Activated B cell treated with CpG ODN at 0.5 μM for 24 hours (primary cell): ENCODE data around the gene SCN9A. TPM values are rescaled to one million over a fixed set of nuclear protein-coding genes. Genes with fewer than 3 reads are reported as not detected.

ENCODE experiments used
- ATAC-seq: fragments of 200-7000 bp; cut with Tn5 transposase; one replicate; pipeline ENCODE4 v1.10.0; 2021; ENCODE audit warnings: low read depth, mild to moderate bottlenecking, moderate library complexity
- CTCF ChIA-PET: fragments of 350-600 bp; sonication (Branson Sonifier 250); formaldehyde crosslinking; loops from one replicate; lab custom pipeline; 2021; ENCODE audit warnings: antibody characterized with exemption; lab: Charles Lee
- POLR2A ChIA-PET: fragments of 350-600 bp; sonication (Branson Sonifier 250); formaldehyde crosslinking; loops from one replicate; lab custom pipeline; 2021; ENCODE audit warnings: antibody characterized with exemption; lab: Charles Lee
- DNase-seq: peaks from one replicate; pipeline ENCODE4 v3.0.0; 2022
- H3K27ac Mint-ChIP-seq: one replicate; pipeline ENCODE4 v1.8.0; 2020; ENCODE audit warnings: mixed read lengths
- H3K27me3 Mint-ChIP-seq: one replicate; pipeline ENCODE4 v1.8.0; 2021; ENCODE audit warnings: mixed read lengths
- H3K36me3 Mint-ChIP-seq: one replicate; pipeline ENCODE4 v1.8.0; 2021; ENCODE audit warnings: low read depth, mixed read lengths
- H3K4me1 Mint-ChIP-seq: one replicate; pipeline ENCODE4 v1.8.0; 2021; ENCODE audit warnings: mixed read lengths
- H3K4me3 Mint-ChIP-seq: one replicate; pipeline ENCODE4 v1.8.0; 2020; ENCODE audit warnings: mild to moderate bottlenecking, mixed read lengths
- H3K9me3 Mint-ChIP-seq: one replicate; pipeline ENCODE4 v1.8.0; 2020; ENCODE audit warnings: mixed read lengths
- intact Hi-C: fragments of 100-400 bp; cut with micrococcal nuclease; formaldehyde crosslinking; loops from one replicate; pipeline ENCODE4 v1.15.1; 2024
- total RNA-seq: library from RNA; stranded (reverse); gene quantifications from 2 replicates; pipeline ENCODE4 v1.2.3, GENCODE V29; 2022
- TF ChIP-seq, protein P1 (sequence below): fragments of 200-600 bp; IDR thresholded peaks from one replicate; pipeline ENCODE4 v1.8.0; 2022; ENCODE audit warnings: antibody characterized with exemption, mild to moderate bottlenecking

SCN9A gene
- total RNA-seq, 1 donor from 2014 or later: not detected

DNA sequence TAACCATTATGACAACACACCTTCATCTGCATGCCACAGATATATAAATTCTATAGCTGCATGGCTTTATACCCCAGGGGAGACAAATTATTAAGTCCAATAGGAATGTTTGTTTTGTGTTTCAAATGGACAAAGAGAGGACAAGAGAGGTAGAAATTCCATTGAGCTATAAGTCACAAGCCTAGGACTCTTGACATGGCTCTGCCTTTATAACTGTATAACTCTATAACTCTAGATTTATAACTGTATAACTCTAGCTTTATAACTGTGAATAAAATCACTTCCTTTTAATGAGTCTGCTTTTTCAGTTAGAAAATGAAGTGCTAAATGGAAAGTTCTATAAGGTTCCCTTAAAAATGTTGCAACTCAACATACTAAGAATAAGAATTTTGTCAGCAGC is 106.4 kb downstream of the SCN9A start:
- POLR2A ChIA-PET: no interaction called here
- Mint-ChIP-seq H3K27me3 (no peaks in the 10 kb centered on the region), H3K4me1 (no peaks in the 10 kb centered on the region), H3K27ac (no peak overlapping the region), H3K36me3 (no peaks in the 10 kb centered on the region), H3K4me3 (no peak overlapping the region), H3K9me3 (no peaks in the 10 kb centered on the region)
- intact Hi-C loops: no loop called here
- CTCF ChIA-PET: no interaction called here
- ATAC-seq: no peak
- DNase-seq: no peak
- TF ChIP-seq, protein P1, sequence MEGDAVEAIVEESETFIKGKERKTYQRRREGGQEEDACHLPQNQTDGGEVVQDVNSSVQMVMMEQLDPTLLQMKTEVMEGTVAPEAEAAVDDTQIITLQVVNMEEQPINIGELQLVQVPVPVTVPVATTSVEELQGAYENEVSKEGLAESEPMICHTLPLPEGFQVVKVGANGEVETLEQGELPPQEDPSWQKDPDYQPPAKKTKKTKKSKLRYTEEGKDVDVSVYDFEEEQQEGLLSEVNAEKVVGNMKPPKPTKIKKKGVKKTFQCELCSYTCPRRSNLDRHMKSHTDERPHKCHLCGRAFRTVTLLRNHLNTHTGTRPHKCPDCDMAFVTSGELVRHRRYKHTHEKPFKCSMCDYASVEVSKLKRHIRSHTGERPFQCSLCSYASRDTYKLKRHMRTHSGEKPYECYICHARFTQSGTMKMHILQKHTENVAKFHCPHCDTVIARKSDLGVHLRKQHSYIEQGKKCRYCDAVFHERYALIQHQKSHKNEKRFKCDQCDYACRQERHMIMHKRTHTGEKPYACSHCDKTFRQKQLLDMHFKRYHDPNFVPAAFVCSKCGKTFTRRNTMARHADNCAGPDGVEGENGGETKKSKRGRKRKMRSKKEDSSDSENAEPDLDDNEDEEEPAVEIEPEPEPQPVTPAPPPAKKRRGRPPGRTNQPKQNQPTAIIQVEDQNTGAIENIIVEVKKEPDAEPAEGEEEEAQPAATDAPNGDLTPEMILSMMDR: no peak

DNA sequence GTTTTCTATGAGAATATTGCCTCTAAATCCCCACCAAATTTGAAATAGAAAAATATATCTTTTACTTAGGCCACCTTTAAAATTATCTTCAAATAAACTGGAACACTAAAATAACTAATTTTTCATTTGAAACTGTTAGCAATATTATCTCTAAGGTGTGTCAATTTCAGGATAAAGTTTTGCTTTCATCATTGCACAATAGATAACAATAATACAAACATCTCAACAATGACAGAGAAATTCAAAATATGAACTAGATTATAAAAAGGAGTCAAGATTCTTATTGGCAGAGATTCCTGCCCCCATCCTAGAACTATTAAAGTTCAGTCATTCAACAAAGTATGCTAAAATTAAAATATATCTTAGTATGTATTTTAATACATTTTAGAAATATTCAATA is 117.9 kb downstream of the SCN9A start:
- Mint-ChIP-seq H3K36me3 (no peaks in the 10 kb centered on the region), H3K27me3 (no peaks in the 10 kb centered on the region), H3K27ac (no peak overlapping the region), H3K4me3 (no peak overlapping the region), H3K4me1 (no peaks in the 10 kb centered on the region), H3K9me3 (no peaks in the 10 kb centered on the region)
- DNase-seq (no peak), ATAC-seq (no peak)
- intact Hi-C loops: no loop called here
- TF ChIP-seq, protein P1: no peak
- ChIA-PET CTCF (no interaction called here), POLR2A (no interaction called here)

DNA sequence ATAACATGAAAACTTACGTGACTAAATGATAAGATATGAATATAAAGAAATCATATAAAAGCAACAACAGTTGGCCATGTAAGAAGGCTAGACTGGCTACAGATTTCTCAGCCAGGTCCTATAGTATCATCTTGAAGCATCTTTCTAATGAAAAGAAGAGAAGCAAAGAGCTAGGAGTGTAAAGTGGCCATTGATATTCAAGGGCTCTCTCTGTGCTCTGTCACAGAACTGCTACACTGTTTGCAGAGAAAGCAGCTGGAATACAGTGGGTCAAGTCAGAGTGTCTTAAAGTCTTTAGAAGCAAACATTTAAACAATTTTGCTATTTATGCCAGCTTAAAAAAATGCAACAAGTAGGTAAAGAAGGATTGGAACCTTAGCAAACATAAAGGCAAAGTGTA is 118.8 kb downstream of the SCN9A start:
- DNase-seq (no peak), ATAC-seq (no peak)
- Mint-ChIP-seq H3K9me3 (peaks cover 2% of the 10 kb centered on the region), H3K27me3 (no peaks in the 10 kb centered on the region), H3K4me1 (no peaks in the 10 kb centered on the region), H3K36me3 (no peaks in the 10 kb centered on the region), H3K4me3 (no peak overlapping the region), H3K27ac (no peak overlapping the region)
- TF ChIP-seq, protein P1: no peak
- POLR2A ChIA-PET: no interaction called here
- intact Hi-C loops: no loop called here
- CTCF ChIA-PET: no interaction called here

DNA sequence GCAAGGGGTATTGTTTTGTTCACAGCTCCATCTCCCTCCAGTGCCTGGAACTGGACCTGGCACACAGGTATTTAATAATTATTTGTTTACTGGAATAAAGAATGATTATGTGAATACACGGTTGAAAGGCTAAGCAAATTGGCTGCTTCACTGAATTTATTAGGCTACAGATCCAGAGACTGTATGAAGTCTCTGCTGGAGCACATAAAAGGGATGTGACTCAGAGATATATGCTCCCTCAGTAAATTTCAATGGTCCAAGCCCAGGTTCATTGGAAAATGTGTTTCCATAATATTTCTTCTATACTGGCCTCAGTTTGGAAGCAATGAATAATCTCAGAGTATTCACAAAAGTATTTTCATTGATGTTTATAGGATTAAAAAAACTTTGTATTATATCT is 126.4 kb downstream of the SCN9A start:
- no peak for ATAC-seq

DNA sequence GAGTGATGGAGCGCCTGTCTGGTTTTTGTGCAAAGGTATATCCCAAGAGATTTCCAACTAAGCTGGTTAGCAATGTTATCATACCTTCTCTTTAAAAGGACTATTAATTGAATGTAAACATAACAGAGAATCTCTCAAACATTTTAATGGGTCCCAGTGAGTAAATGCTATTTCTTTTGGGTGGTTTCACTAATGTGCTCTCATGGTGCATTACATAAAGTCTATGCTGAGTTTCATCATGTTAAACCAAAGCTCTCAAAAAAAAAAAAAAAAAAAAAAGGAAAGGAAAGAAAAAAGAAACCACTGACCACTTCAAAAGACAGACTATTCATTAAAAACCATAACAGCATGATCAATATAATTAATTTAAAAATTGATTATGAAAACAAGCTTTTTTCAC is 128.8 kb downstream of the SCN9A start:
- no peaks in the 10 kb centered on the region for H3K27me3 Mint-ChIP-seq
- no peak overlapping the region for H3K4me3 Mint-ChIP-seq
- H3K4me1 Mint-ChIP-seq: no peaks in the 10 kb centered on the region
- H3K27ac Mint-ChIP-seq: no peak overlapping the region
- no peaks in the 10 kb centered on the region for H3K36me3 Mint-ChIP-seq
- ATAC-seq: no peak
- no peaks in the 10 kb centered on the region for H3K9me3 Mint-ChIP-seq
- ChIA-PET POLR2A (no interaction called here), CTCF (no interaction called here)
- intact Hi-C loops: no loop called here
- TF ChIP-seq, protein P1: no peak
- no peak for DNase-seq

More for the DNA sequence above, 126.4 kb downstream of the SCN9A start:
- ChIA-PET CTCF (no interaction called here), POLR2A (no interaction called here)
- H3K36me3 Mint-ChIP-seq: no peaks in the 10 kb centered on the region
- H3K27ac Mint-ChIP-seq: no peak overlapping the region
- peaks cover 2% of the 10 kb centered on the region for H3K9me3 Mint-ChIP-seq
- TF ChIP-seq, protein P1: no peak
- intact Hi-C loops: no loop called here
- H3K27me3 Mint-ChIP-seq: no peaks in the 10 kb centered on the region
- H3K4me3 Mint-ChIP-seq: no peak overlapping the region
- H3K4me1 Mint-ChIP-seq: no peaks in the 10 kb centered on the region
- no peak for DNase-seq
